WTC11 (cell line): ENCODE data around the gene HPGD.

Source experiments
- ZNF671 ChIP-seq: fragments of 250-450 bp; sonication (Bioruptor Pico); IDR thresholded peaks from 2 replicates; pipeline ENCODE4 v1.8.0; 2021; ENCODE audit warnings: mild to moderate bottlenecking
- TF ChIP-seq, protein P1 (sequence below): fragments of 200-600 bp; IDR thresholded peaks from 2 replicates; pipeline ENCODE4 v1.8.0; 2022; ENCODE audit warnings: antibody characterized with exemption

DNA sequence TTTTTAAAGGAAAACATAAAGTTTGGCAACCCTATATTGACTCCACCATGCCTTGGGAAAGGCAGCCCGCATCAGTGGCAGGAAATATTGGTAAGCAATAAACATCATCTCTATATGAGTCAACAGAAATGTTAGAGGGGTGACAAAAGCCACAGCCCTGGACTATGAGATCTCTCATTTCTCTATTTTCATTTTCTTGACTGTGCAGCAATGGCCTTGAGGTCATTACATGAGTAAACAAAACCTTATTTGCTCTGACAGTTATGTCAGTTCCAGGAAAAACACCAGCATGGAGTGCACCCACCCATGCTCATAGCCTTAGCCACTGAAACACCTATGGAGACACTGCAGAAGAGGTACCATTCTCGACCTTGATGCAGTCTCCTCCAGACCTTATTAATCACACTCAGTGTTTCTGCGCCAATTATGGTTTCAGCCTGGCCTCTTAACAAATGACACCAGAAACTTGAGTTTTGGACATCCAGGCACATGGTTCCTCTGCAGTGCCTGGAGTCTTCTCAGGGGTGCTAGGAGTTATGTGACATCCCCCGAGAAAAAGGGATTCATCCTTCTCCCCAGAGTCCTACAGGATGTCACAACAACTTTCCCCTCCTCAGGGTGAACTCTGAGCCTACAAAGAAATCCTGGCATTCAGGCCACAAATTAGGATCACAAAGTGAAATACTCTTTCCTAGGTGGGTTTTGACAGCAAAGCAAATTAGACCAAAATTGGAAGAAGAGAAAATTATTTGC lies 16.0 kb upstream of the HPGD start:
- TF ChIP-seq, protein P1, sequence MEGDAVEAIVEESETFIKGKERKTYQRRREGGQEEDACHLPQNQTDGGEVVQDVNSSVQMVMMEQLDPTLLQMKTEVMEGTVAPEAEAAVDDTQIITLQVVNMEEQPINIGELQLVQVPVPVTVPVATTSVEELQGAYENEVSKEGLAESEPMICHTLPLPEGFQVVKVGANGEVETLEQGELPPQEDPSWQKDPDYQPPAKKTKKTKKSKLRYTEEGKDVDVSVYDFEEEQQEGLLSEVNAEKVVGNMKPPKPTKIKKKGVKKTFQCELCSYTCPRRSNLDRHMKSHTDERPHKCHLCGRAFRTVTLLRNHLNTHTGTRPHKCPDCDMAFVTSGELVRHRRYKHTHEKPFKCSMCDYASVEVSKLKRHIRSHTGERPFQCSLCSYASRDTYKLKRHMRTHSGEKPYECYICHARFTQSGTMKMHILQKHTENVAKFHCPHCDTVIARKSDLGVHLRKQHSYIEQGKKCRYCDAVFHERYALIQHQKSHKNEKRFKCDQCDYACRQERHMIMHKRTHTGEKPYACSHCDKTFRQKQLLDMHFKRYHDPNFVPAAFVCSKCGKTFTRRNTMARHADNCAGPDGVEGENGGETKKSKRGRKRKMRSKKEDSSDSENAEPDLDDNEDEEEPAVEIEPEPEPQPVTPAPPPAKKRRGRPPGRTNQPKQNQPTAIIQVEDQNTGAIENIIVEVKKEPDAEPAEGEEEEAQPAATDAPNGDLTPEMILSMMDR, result no peak
- no peak for TF ChIP-seq ZNF671
